Subcutaneous abdominal adipose tissue (tissue), 5 donors: ENCODE results near the gene EIF4E1B.

Experiments
- H3K27ac ChIP-seq: one replicate; pipeline ENCODE4 v1.7.0; 2013; ENCODE audit warnings: low read depth, mild to moderate bottlenecking, inconsistent platforms, low read length, moderate library complexity
- H3K27me3 ChIP-seq, 5 donors: one replicate each; pipeline ENCODE4 v1.7.0; 2013; ENCODE audit warnings: low read length in 5 of 5, inconsistent platforms in 1 of 5; ENCODE audit not compliant: control insufficient read depth in 5 of 5, insufficient read depth in 4 of 5
- H3K36me3 ChIP-seq, 5 donors: one replicate each; pipeline ENCODE4 v1.7.0; 2013; ENCODE audit warnings: low read length in 5 of 5; ENCODE audit not compliant: control insufficient read depth in 5 of 5, insufficient read depth in 5 of 5
- H3K4me1 ChIP-seq, 5 donors: one replicate each; pipeline ENCODE4 v1.7.0; 2013; ENCODE audit warnings: low read length in 5 of 5, mild to moderate bottlenecking in 3 of 5, moderate library complexity in 1 of 5; ENCODE audit not compliant: control insufficient read depth in 5 of 5, insufficient read depth in 5 of 5
- H3K4me3 ChIP-seq, 5 donors: one replicate each; pipeline ENCODE4 v1.7.0; 2013; ENCODE audit warnings: low read length in 5 of 5, low read depth in 1 of 5
- H3K9ac ChIP-seq, 5 donors: one replicate each; pipeline ENCODE4 v1.7.0; 2013; ENCODE audit warnings: low read length in 5 of 5, mild to moderate bottlenecking in 4 of 5, moderate library complexity in 3 of 5
- H3K9me3 ChIP-seq, 5 donors: one replicate each; pipeline ENCODE4 v1.7.0; 2013; ENCODE audit warnings: low read length in 5 of 5; ENCODE audit not compliant: control insufficient read depth in 5 of 5
- donor health status: healthy.
- donor health status: healthy.
- donor health status: healthy.
- donor health status: healthy.
- donor health status: healthy.

The EIF4E1B gene

DNA sequence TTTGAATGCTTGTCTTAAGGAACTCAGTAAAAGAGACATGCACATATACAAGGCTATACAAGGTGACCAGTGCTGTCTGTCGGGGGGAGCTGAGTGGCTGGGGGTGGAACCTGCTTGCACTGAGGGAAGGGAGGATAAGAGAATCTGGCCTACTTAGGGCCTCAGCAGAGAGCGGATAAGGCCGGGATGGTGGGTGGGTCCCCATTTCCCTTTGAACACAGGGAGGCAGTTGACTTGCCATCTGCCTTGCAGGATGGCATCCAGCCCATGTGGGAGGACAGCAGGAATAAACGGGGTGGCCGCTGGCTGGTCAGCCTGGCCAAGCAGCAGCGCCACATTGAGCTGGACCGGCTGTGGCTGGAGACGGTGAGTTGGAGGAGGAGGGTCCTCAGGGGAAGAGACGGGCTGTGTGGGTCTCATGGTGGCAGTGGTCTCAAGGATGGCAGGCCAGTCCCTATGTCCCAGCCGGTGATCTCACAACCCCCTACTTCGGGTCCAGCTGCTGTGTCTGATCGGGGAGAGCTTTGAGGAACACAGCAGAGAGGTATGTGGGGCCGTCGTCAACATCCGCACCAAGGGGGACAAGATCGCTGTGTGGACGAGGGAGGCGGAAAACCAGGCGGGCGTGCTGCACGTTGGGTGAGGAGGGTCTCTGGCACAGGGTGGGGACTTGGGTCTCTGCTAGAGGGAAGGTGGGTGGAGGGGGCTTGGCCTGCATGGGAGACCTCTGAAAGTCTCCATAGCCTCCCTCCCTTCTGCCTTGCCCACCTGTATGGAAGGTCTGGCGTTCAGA, 14.6 kb downstream of the EIF4E1B start:
- Histone ChIP-seq H3K27me3 (no peaks in the 10 kb centered on the region), H3K4me3 (no peak overlapping the region), H3K9ac (no peak overlapping the region), H3K36me3 (no peaks in the 10 kb centered on the region), H3K27ac (no peak overlapping the region), H3K9me3 (no peaks in the 10 kb centered on the region), H3K4me1 (peaks cover 4 to 35% (median 23%) of the 10 kb centered on the region in 5 donors)

DNA sequence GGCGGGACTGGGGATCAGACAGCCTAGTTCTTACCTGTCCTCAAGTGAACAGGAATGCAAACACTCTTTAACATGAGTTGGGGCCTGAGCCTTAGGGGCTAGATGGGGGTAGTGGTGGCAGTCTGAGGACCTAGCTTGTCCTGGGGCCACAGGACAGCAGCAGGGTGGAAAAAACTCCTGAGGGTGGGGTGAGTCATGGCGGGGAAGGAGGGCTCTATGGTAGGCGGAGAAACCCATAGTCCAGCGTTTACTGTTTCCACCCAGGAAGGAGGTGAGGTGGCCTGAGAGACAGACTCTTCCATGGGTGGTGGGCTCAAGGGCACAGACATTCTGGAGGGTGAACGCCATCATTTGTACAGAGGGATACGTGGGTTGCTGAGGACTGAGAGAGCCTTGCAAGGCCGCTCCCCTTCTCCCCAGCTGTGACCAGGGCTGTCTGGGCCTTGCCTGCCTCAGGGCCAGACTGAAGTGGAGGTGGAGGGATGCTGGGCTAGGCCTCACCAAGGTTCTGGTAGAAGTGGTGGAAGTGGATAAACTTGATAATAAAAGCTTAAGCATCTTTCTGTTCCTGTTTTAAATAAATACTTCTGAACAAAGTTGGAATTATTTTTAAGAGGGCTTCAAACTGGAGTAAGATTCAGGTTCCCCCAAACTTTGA, 15.7 kb downstream of the EIF4E1B start:
- Histone ChIP-seq H3K27ac (no peak overlapping the region), H3K4me3 (peak overlapping the region in 3 of 5 donors; percentile 74 to 78 (median 76)), H3K27me3 (no peaks in the 10 kb centered on the region), H3K9ac (peak overlapping the region in 3 of 5 donors; percentile 55 to 78 (median 65)), H3K4me1 (peaks cover 4 to 30% (median 21%) of the 10 kb centered on the region in 5 donors), H3K9me3 (no peaks in the 10 kb centered on the region), H3K36me3 (no peaks in the 10 kb centered on the region)

DNA sequence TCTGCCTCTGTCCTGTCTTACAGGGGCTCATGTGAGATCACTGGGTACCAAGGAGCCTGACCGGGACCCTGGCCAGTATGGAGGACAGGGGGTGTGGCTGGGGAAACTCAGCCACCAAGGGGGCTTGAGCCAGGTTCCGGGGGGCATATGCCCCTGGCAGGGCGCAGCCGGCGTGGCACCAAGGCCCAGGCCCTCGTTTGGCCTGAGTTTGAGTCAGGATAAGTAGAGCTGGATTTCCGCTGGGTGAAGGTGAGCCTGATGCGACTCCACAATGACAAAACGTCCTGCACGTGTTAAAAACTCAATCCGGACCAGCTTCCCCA, 16.2 kb downstream of the EIF4E1B start:
- Histone ChIP-seq H3K27ac (no peak overlapping the region), H3K36me3 (no peaks in the 10 kb centered on the region), H3K9me3 (no peaks in the 10 kb centered on the region), H3K4me3 (peak overlapping the region; percentile 54 to 78 (median 74)), H3K27me3 (no peaks in the 10 kb centered on the region), H3K4me1 (peaks cover 4 to 30% (median 21%) of the 10 kb centered on the region in 5 donors), H3K9ac (peak overlapping the region in 3 of 5 donors; percentile 55 to 78 (median 65))

DNA sequence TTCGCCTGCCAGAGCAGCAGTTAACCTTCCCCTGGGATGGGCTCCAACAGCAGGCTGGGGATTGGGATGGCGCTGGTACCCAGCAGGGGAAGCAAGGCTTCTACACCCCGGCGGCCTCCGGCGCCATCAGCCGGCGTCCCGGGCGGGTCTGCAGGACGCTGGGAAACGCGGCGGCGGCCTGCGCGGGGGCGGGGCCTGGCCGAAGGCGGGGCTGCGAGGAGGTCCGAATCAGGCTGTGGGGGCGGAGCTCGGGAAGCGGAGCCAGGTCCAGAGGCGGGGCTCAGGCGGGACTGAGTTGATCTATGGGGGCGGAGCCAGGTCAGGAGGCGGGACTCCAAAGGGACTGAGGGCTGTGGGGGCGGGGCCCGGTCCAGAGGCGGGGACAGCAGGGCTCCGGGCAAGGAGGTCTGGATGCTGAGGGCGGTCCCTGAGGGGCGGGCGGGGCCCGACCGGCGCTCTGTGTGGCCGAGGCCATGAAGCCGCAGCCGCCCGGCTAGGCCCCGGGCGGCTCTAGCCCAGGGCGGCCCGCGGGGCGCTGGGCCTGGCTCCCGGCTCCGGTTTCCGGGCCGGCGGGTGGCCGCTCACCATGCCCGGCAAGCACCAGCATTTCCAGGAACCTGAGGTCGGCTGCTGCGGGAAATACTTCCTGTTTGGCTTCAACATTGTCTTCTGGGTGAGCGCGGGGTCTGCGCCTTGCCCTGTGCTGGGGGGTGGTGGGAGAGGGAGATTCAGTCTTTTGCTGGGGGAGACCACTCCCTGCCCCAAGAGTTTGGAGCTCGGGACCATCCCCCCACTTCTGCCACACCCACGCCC, 16.8 kb downstream of the EIF4E1B start, which contains the start of gene TSPAN17:
TSS of gene TSPAN17 (plus strand) at position 455 of the 813 bp plus-strand sequence. CDS start at position 587, 132 bp downstream.
- Histone ChIP-seq H3K4me1 (peaks cover 4 to 30% (median 21%) of the 10 kb centered on the region in 5 donors), H3K4me3 (peak within 1 kb of the TSS; percentile 71 to 78 (median 76)), H3K9ac (peak within 1 kb of the TSS; percentile 38 to 88 (median 85))

GRCh38 chr5:176647843-176648473, 17.5 kb downstream of the EIF4E1B start:
- H3K9me3 ChIP-seq: no peaks in the 10 kb centered on the region
- peak overlapping the region; percentile 65 to 78 (median 76) for H3K4me3 ChIP-seq
- peak overlapping the region; percentile 38 to 88 (median 85) for H3K9ac ChIP-seq
- H3K4me1 ChIP-seq: peaks cover 4 to 28% (median 21%) of the 10 kb centered on the region in 5 donors
- no peak overlapping the region for H3K27ac ChIP-seq
- H3K36me3 ChIP-seq: peaks cover 0 to 8% (median 5%) of the 10 kb centered on the region in 5 donors
- H3K27me3 ChIP-seq: no peaks in the 10 kb centered on the region

More for the DNA sequence above, 16.8 kb downstream of the EIF4E1B start, which contains the start of gene TSPAN17:
- no peaks in the 10 kb centered on the region for H3K27me3 ChIP-seq
- peaks cover 0 to under 1% (median 0%) of the 10 kb centered on the region in 5 donors for H3K36me3 ChIP-seq
- H3K27ac ChIP-seq: no peak within 1 kb of the TSS
- H3K9me3 ChIP-seq: no peaks in the 10 kb centered on the region

DNA sequence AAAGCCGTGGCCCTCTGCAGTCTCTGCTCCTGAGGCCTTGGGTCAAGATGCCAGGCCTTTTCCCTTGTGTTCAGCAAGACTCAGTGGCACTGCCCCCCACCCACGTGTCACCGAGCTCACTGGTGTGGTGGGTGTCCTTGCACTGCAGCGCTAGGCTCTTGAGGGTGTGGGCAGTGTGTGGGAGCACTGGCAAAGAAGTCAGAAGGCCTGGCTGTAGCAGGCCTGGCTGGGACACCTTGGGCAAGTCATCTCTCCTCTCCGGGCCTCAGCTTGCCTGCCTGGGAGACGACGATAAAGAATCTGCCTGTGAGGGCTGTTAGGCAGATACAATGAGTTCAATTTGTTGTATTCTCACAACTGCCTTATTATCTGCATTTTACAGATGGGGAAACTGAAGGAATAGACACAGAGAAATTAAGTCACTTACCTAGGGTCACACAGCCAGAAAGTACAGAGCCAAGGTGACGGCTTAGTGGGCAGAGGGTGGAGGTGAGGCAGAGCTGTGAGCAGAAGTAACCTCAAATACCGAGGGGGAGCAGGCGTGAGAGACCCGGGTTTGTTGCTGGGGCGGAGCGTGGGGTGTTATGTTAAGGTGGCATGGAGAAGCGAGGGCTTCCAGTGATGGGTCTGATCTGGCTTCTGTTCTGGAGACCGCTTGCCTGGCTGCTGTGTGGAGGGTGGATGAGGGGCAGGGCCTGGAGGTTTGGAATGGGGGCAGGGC, 18.2 kb downstream of the EIF4E1B start:
- Histone ChIP-seq H3K27me3 (no peaks in the 10 kb centered on the region), H3K36me3 (peaks cover 0 to 15% (median 12%) of the 10 kb centered on the region in 5 donors), H3K4me3 (peak overlapping the region; percentile 6 to 78 (median 76)), H3K27ac (no peak overlapping the region), H3K9me3 (no peaks in the 10 kb centered on the region), H3K4me1 (peaks cover 4 to 24% (median 21%) of the 10 kb centered on the region in 5 donors), H3K9ac (peak overlapping the region in 4 of 5 donors; percentile 84 to 88 (median 86))

DNA sequence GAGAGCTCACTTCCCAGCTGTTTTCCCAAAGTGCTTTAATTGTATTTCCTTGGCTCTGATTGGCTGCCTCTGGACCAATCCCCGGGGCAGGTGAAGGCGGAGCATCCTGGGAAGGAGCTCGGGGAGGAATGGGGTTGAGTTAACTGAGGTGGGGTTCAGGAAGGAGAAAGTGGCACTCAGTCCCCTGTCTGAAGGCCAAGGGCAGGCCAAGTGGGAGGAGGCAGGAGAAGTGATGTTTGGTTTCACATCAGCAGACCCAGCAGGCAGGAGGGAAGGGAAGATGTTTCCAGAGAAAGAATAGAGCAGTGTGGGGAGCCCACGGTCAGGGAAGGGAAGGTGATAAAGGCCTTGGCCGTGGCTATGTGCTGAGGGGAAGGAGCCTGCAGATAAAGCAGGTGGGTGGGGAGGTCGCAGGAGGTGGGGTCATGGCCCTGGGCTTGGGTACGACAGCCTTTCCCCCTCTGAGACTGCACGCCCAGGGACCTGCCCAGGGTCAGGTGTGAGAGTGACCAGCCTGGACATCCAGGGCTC, 19.9 kb downstream of the EIF4E1B start:
- H3K9ac ChIP-seq: peak overlapping the region in 1 of 5 donors; percentile 10
- no peak overlapping the region for H3K4me3 ChIP-seq
- no peaks in the 10 kb centered on the region for H3K27me3 ChIP-seq
- no peaks in the 10 kb centered on the region for H3K9me3 ChIP-seq
- H3K27ac ChIP-seq: no peak overlapping the region
- H3K4me1 ChIP-seq: peaks cover 4 to 24% (median 21%) of the 10 kb centered on the region in 5 donors
- peaks cover 0 to 33% (median 28%) of the 10 kb centered on the region in 5 donors for H3K36me3 ChIP-seq

DNA sequence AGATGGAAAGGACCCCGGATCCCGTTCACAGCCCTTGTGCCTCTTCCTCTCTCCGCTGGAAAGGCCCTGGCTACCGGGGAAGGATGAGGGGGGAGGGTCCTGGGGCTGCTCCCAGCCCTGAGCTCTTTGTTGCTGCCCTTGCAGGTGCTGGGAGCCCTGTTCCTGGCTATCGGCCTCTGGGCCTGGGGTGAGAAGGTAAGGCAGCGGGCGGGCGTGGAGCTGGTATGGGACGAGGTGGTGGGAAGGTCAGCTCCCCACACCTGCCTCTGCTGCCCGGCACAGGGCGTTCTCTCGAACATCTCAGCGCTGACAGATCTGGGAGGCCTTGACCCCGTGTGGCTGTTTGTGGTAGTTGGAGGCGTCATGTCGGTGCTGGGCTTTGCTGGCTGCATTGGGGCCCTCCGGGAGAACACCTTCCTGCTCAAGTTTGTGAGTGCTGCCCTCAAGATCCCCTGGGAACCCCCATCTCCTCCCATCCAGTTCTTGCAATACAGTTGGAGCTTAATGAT, 21.1 kb downstream of the EIF4E1B start:
- Histone ChIP-seq H3K27ac (no peak overlapping the region), H3K4me1 (peaks cover 4 to 22% (median 20%) of the 10 kb centered on the region in 5 donors), H3K4me3 (no peak overlapping the region), H3K27me3 (no peaks in the 10 kb centered on the region), H3K9me3 (no peaks in the 10 kb centered on the region), H3K9ac (no peak overlapping the region), H3K36me3 (peaks cover 0 to 43% (median 34%) of the 10 kb centered on the region in 5 donors)
